GM19452 (cell line): ENCODE data around the gene SLC12A9.
A peak's percentile ranks its signal among the peaks of the same experiment; 100 is the strongest.

ENCODE experiments used
- ATAC-seq: cut with Tn5 transposase; IDR thresholded peaks from one replicate; pipeline ENCODE4 v1.9.1; 2021; ENCODE audit not compliant: unreplicated experiment

The SLC12A9 gene

DNA sequence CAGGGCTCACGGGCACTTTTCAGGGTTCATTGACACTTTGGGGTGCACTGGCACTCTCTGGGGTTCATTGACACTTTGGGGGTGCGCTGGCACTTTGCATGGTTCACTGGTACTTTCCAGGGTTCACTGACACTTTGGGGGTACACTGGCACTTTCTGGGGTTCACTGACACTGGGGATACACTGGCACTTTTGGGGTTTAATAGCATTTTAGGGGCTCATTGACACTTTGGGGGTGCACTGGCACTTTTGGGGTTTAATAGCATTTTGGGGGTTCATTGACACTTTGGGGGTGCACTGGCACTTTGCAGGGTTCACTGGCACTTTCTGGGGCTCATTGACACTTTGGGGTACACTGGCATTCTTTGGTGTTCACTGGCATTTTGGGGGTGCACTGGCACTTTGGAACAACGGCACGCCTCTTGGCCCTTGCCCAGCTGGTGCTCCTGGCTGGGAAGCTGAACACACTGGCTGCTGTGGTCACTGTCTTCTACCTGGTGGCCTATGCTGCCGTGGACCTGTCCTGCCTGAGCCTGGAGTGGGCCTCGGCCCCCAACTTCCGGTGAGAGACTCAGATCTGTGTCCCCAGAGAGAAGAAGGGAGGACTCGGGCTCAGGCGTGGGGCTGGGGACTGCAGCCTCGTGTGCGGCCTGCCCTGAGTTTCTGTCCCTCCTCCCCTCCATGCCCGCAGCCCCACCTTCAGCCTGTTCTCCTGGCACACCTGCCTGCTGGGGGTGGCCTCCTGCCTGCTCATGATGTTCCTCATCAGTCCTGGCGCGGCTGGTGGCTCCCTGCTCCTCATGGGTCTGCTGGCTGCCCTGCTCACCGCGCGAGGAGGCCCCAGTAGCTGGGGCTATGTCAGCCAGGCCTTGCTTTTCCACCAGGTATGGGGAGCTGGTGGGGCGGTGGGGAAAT, 8.4 kb downstream of the SLC12A9 start:
- no peak for ATAC-seq

- ATAC-seq: no peak
Observed at GRCh38 chr7:100861616-100861985, 9.1 kb downstream of the SLC12A9 start.

GRCh38 chr7:100863406-100863950, 11.0 kb downstream of the SLC12A9 start:
- ATAC-seq: no peak

DNA sequence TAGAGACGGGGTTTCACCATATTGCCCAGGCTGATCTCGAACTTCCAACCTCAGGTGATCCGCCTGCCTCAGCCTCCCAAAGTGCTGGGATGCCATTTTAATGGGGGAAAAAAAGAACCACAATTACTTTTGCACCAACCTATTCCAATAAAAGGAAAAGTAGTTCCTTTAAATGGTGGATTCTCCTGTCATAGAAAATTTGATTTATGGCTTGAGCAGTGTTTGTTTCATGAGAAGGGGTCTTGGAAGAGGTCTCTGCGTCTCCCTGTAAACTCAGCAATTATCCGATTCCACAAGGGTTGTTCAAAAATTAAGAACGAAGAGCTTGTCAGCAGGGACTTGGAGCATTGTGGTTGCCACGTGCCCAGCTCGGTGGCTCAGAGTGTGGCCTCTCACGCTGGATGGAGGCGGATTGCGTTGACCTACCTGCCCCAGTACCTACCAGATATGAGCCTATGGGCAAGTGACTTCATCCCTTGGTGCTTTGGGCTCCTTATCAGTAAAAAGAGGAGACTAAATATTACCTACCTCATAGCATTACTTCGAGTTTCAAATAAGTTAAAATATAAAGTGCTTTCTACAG, 11.8 kb downstream of the SLC12A9 start:
- no peak for ATAC-seq

DNA sequence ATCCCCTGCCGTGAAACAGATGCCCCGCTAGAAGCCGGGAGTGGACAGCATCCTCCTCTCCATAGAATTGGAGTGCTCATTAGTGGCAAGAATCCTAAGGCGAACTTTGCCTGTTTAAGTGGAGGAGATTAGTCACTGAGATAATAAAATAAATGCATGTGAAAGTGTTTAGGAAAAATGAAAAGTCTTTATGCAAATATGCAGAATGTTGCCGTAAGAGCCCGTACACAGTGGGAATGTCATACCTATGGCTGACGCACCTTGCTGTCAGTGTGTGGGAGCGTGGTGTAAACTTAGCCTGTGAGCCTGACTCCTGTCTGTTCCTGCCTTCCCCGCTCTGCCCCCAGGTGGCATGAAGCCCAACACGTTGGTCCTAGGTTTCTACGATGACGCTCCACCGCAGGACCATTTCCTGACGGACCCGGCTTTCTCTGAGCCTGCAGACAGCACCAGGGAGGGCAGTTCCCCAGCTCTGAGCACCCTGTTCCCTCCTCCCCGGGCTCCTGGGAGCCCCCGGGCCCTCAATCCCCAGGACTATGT, 12.9 kb downstream of the SLC12A9 start:
- ATAC-seq: no peak

GRCh38 chr7:100865938-100866728, 13.6 kb downstream of the SLC12A9 start:
- ATAC-seq: no peak

GRCh38 chr7:100866729-100867039, 14.2 kb downstream of the SLC12A9 start:
- no peak for ATAC-seq

DNA sequence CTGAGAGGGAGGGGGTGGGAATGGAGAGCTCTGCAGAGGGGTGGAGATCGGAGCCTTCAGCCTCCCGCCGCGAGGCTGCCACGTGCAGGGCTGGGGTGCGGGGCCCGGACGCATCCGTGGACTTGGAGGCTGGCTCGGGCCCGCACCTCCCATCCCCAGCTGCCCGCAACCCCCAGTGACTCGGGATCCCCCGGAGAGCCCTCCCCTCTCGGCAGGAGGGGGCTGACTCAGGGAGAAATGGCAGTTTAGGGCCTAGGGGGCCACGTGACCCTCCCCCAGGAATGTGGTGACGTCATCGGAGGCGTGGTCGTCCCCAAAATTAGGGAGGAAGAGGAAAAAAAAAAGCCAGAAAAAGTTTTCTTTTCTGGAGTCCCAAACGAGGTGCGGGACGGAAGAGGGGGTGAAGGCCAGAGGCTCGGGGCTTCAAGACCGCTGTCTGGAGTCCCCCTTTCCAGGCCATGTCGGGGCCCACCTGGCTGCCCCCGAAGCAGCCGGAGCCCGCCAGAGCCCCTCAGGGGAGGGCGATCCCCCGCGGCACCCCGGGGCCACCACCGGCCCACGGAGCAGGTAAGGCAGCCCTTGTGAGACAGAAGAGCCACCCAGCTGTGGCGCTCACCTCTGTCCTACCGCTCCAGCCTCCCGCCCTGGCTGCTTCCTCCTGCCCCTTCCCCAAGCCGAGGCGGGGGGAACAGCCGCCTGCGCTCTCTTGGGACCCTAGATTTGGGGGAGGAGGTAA, 14.7 kb downstream of the SLC12A9 start, which contains the start of gene TRIP6:
TSS of gene TRIP6 (plus strand) at position 348 of the 736 bp plus-strand sequence. CDS start at position 459, 111 bp downstream.
- ATAC-seq: no peak

GRCh38 chr7:100867776-100868485, 15.4 kb downstream of the SLC12A9 start:
- no peak for ATAC-seq

DNA sequence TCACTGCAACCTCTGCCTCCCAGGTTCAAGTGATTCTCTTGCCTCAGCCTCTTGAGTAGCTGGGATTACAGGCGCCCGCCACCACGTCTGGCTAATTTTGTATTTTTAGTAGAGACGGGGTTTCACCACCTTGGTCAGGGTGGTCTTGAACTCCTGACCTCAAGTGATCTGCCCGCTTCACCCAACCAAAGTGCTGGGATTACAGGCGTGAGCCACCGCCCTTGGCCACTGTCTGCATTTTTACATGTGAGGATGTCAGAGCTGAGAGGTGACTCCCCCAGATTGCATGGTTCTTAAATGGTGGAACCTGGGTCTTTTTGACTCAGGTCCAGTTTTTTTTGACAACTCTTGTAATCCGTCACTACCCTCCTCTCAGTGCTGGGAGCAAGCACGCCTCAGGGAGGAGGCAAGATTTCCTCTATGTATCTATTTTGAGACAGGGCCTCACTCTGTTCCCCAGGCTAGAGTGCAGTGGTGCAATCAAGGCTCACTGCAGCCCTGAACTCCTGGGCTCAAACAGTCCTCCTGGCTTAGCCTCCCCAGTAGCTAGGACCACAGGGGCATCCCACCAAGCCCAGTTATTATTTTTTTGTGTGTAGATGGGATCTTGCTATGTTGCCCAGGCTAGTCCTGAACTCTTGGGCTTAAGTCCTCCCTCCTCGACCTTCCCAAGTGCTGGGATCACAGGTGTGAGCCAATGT, 21.2 kb downstream of the SLC12A9 start:
- no peak for ATAC-seq

DNA sequence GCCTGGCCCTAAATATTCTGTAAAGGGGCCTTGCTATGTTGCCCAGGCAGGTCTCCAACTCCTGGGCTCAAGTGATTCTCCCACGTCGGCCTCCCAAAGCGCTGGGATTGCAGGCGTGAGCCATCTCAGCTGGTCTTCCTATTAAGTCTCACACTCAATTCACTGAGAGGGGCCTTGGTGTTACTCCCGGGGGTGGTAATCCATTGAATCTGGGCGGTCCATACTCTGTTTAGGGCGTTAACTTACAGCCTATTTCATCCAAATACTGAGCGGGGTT, 21.7 kb downstream of the SLC12A9 start:
- no peak for ATAC-seq

- ATAC-seq: peak; percentile 85
Observed at GRCh38 chr7:100874577-100875355, 22.3 kb downstream of the SLC12A9 start, which contains the start of gene SRRT. Gene SRRT, plus strand, starts transcription at chr7:100875103. Its CDS starts 488 bp downstream, at chr7:100875591.

DNA sequence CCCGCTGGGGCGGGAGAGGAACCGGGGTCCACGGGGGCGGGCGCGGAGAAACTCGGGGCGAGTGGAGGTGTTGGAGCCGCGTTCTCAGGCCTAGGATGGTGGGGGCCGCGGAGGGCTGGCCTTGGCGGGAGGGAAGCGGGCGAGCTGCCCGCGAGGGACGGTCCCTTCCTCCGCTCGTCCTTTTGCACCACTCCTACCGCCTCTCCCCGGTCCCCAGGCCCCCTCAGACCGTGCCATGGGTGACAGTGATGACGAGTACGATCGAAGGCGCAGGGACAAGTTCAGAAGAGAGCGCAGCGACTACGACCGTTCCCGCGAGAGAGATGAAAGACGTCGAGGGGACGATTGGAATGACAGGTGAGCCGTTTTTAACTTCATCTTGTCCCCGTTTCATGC, 22.8 kb downstream of the SLC12A9 start:
- ATAC-seq: peak; percentile 32

- ATAC-seq: no peak
Observed at GRCh38 chr7:100878013-100878412, 25.5 kb downstream of the SLC12A9 start.

DNA sequence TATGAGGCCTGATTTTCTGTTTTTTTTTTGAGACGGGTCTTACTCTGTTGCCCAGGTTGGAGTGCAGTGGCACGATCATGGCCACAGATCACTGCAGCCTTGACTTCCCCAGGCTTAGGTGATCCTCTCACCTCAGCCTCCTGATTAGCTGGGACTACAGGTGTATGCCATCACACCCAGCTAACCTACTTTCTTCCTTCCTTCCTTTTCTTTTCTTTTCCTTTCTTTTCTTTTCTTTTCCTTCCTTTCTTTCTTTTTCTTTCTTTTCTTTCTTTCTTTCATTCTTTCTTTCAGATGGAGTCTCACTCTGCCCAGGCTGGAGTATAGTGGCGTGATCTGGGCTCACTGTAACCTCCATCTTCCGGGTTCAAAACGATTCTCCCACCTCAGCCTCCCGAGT, 26.2 kb downstream of the SLC12A9 start:
- no peak for ATAC-seq

DNA sequence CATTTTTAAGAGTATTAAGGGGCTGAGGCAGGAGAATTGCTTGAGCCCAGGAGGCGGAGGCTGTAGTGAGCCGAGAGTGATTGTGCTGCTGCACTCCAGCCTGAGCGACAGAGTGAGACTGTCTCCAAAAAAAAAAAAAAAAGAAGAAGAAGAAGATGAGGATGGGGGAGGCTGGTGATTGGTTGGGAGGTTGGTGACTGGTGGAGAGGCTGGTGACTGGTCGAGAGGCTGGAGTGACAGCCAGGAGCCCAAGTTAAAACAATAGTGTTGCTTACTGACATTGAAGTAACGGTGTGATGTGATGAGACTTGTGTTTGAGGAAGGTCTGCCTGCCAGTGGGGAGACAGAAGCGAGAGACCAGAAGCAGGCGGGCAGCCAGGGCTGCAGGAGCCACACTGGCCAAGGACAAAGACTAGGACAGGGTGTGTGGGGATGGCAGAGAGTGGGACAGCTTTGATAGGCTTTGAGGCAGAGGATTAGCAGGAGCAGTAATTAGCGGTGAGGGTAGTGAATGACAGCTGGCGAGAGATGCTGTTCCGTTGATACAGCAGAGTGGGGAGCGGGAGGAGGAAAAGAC, 27.3 kb downstream of the SLC12A9 start:
- no peak for ATAC-seq

DNA sequence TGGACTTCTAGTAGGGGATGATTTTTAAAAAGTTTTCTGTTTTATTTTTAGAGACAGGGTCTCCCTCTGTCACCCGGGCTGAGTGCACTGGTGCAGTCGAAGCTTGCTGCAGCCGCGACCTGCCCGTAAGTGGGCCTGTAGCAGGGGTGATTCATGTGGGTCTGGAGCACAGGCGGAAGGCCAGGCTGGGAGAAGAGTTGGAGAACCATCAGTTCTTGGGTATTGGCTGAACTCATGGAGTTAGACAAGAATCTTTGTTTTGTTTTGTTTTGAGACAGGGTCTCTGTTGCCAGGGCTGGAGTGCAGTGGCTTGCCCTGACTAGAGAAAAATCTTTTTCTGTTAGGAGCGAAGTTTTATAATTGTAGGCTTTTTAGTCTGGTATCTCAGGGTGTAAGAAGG, 28.1 kb downstream of the SLC12A9 start:
- ATAC-seq: no peak

GRCh38 chr7:100881136-100881535, 28.6 kb downstream of the SLC12A9 start:
- ATAC-seq: no peak
